Sigmoid colon (tissue), 7 donors: ENCODE data around the gene CTIF. TPM values are rescaled to one million over a fixed set of nuclear protein-coding genes. Genes with fewer than 3 reads are reported as not detected.
A peak's percentile ranks its signal among the peaks of the same experiment; 100 is the strongest.

ENCODE experiments used
- DNase-seq: peaks from one replicate; pipeline ENCODE4 v3.0.0-alpha.2; 2019
- H3K27ac ChIP-seq, 4 donors: fragments of 200-600 bp; sonication (generic); one replicate each; pipeline ENCODE4 v1.5.1; 2016 to 2019; ENCODE audit warnings: mild to moderate bottlenecking in 1 of 4
- H3K27me3 ChIP-seq, 3 donors: fragments of 200-600 bp; sonication (generic); one replicate each; pipeline ENCODE4 v1.5.1; 2019; ENCODE audit warnings: mild to moderate bottlenecking in 1 of 3
- H3K36me3 ChIP-seq, 4 donors: fragments of 200-600 bp; sonication (generic); one replicate each; pipeline ENCODE4 v1.5.1; 2016 to 2019
- H3K4me1 ChIP-seq, 4 donors: fragments of 200-600 bp; sonication (generic); one replicate each; pipeline ENCODE4 v1.5.1; 2017 to 2019
- H3K4me3 ChIP-seq, 4 donors: fragments of 200-600 bp; sonication (generic); one replicate each; pipeline ENCODE4 v1.5.1; 2017 to 2019; ENCODE audit warnings: mild to moderate bottlenecking in 2 of 4, moderate library complexity in 1 of 4
- H3K9me3 ChIP-seq, 4 donors: fragments of 200-600 bp in 3 of 4; sonication (generic) in 3 of 4; one replicate each; pipeline versions ENCODE4 v1.5.1 to v1.6.1; 2013 to 2019
- CTCF ChIP-seq, 4 experiments: fragments of 450-650 bp in 3 of 4; fragments of 200-600 bp in 1 of 4; IDR thresholded peaks; one replicate each; pipeline ENCODE4 v1.5.1; 2016 to 2019; ENCODE audit warnings: antibody characterized with exemption in 4 of 4, mild to moderate bottlenecking in 3 of 4, moderate library complexity in 2 of 4
- EP300 ChIP-seq, 4 donors: sonication (generic); formaldehyde crosslinking; IDR thresholded peaks; one replicate each; pipeline ENCODE4 v1.6.1; 2017; ENCODE audit warnings: antibody characterized with exemption in 4 of 4
- POLR2A ChIP-seq, 2 donors: fragments of 450-650 bp; IDR thresholded peaks; one replicate each; pipeline ENCODE4 v1.6.1; 2016; ENCODE audit warnings: antibody characterized with exemption in 2 of 2, mild to moderate bottlenecking in 2 of 2, moderate library complexity in 2 of 2
- POLR2AphosphoS5 ChIP-seq, 4 donors: sonication (generic); formaldehyde crosslinking; IDR thresholded peaks; one replicate each; pipeline ENCODE4 v1.6.1; 2017; ENCODE audit warnings: antibody characterized with exemption in 4 of 4
- WGBS, 2 donors: extraction: QIAGEN DNeasy Blood & Tissue Kit; methylation state at CpG; one replicate each; pipeline ENCODE4 v1.1.7; 2013; 5-methylcytosine and 5-hydroxymethylcytosine counted together
- intact Hi-C: fragments of 100-400 bp; cut with DNase I; formaldehyde crosslinking; loops from one replicate; pipeline ENCODE4 v1.15.1; 2023
- polyA plus RNA-seq, 3 donors: library from polyadenylated mRNA; stranded (reverse); fragments of 200-250 nt; gene quantifications; one replicate each; pipeline ENCODE4 v1.2.3, GENCODE V29; 2013
- total RNA-seq, 4 donors: library from RNA; depleted of rRNA; stranded (reverse); fragments of >200 nt; gene quantifications; one replicate each; pipeline ENCODE4 v1.1.0, GENCODE V29; 2016
- donor health status: healthy with polysubstance abuse.
- donor health status: Bipolar disorder and iron deficiency.
- donor health status: healthy.

The CTIF gene
- total and polyA plus RNA-seq, 7 donors, result 3.6 to 65.9 (median 22.5) TPM

GRCh38 chr18:48612917-48613316 is 74.1 kb downstream of the CTIF start:
- Histone ChIP-seq H3K27ac (peak overlapping the region; percentile 36 to 69 (median 66)), H3K27me3 (no peaks in the 10 kb centered on the region), H3K9me3 (no peaks in the 10 kb centered on the region), H3K4me1 (peaks cover 0 to 63% (median 37%) of the 10 kb centered on the region in 4 donors), H3K4me3 (no peak overlapping the region), H3K36me3 (no peaks in the 10 kb centered on the region)
- intact Hi-C loops, result loop anchor here (5.0 kb wide), 1 partner anchor 76 kb away; the partner anchor contains the start of gene CTIF
- DNase-seq, result no peak
- TF ChIP-seq EP300 (IDR thresholded peaks at IDR 0.05) (no peak), POLR2AphosphoS5 (IDR thresholded peaks at IDR 0.05) (no peak), POLR2A (IDR thresholded peaks at IDR 0.05) (no peak), CTCF (IDR thresholded peaks at IDR 0.05) (no peak)
- 69 to 81% methylated on average over 4 of the region's 4 CpGs for WGBS, 2 donors

- peaks cover 0 to 55% (median 34%) of the 10 kb centered on the region in 4 donors for H3K4me1 ChIP-seq
- H3K27ac ChIP-seq, result peak overlapping the region; percentile 36 to 69 (median 66)
Measured at GRCh38 chr18:48613589-48614404, 75.0 kb downstream of the CTIF start.

GRCh38 chr18:48615566-48616401 is 77.0 kb downstream of the CTIF start:
- WGBS, 2 donors, result 42 to 80% methylated on average over 31 of the region's 31 CpGs
- no peak for DNase-seq
- Histone ChIP-seq H3K9me3 (no peaks in the 10 kb centered on the region), H3K4me1 (peaks cover 0 to 49% (median 27%) of the 10 kb centered on the region in 4 donors), H3K27me3 (no peaks in the 10 kb centered on the region), H3K4me3 (no peak overlapping the region), H3K36me3 (peaks cover 0 to 17% (median 5%) of the 10 kb centered on the region in 4 donors), H3K27ac (no peak overlapping the region)
- intact Hi-C loops, result no loop called here
- TF ChIP-seq POLR2AphosphoS5 (IDR thresholded peaks at IDR 0.05) (no peak), EP300 (IDR thresholded peaks at IDR 0.05) (no peak), POLR2A (IDR thresholded peaks at IDR 0.05) (no peak), CTCF (IDR thresholded peaks at IDR 0.05) (no peak)

More at GRCh38 chr18:48613589-48614404, 75.0 kb downstream of the CTIF start:
- no peaks in the 10 kb centered on the region for H3K36me3 ChIP-seq
- H3K9me3 ChIP-seq, result no peaks in the 10 kb centered on the region
- H3K4me3 ChIP-seq, result no peak overlapping the region
- no peaks in the 10 kb centered on the region for H3K27me3 ChIP-seq
- intact Hi-C loops, result loop anchor here (5.0 kb wide), 1 partner anchor 76 kb away; the partner anchor contains the start of gene CTIF
- peak; percentile 93 for DNase-seq
- WGBS, 2 donors, result 79 to 81% methylated on average over 15 of the region's 15 CpGs
- TF ChIP-seq POLR2A (IDR thresholded peaks at IDR 0.05) (no peak), EP300 (IDR thresholded peaks at IDR 0.05) (no peak), POLR2AphosphoS5 (IDR thresholded peaks at IDR 0.05) (no peak), CTCF (IDR thresholded peaks at IDR 0.05) (no peak)

- Histone ChIP-seq H3K27ac (peak overlapping the region in 1 of 4 donors; percentile 6), H3K27me3 (no peaks in the 10 kb centered on the region), H3K9me3 (no peaks in the 10 kb centered on the region), H3K36me3 (peaks cover 0 to 21% (median 8%) of the 10 kb centered on the region in 4 donors), H3K4me3 (no peak overlapping the region), H3K4me1 (peaks cover 0 to 52% (median 27%) of the 10 kb centered on the region in 4 donors)
- intact Hi-C loops, result no loop called here
- TF ChIP-seq CTCF (IDR thresholded peaks at IDR 0.05), result no peak
- TF ChIP-seq EP300 (IDR thresholded peaks at IDR 0.05), result no peak
- TF ChIP-seq POLR2AphosphoS5 (IDR thresholded peaks at IDR 0.05), result no peak
- TF ChIP-seq POLR2A (IDR thresholded peaks at IDR 0.05), result no peak
- DNase-seq, result no peak
- WGBS, 2 donors, result 86 to 87% methylated on average over 8 of the region's 8 CpGs
Measured at GRCh38 chr18:48616484-48617255, 77.8 kb downstream of the CTIF start.
